ENCODE results near the gene TOP2B.

TOP2B gene

GRCh38 chr3:25687742-25688141 is 23.0 kb upstream of the TOP2B start:
- no peak for DNase-seq (ENCODE audit: low read depth)
- H3K4me3 ChIP-seq (ENCODE audit: low read length), result no peak overlapping the region
- TF ChIP-seq CTCF (IDR thresholded peaks at IDR 0.05; ENCODE audit: insufficient read depth, low read depth, low read length, missing control alignments), result no peak

- no peak overlapping the region for H3K4me3 ChIP-seq (ENCODE audit: low read length)
- no peak for TF ChIP-seq CTCF (IDR thresholded peaks at IDR 0.05; ENCODE audit: insufficient read depth, low read depth, low read length, missing control alignments)
- no peak for DNase-seq (ENCODE audit: low read depth)
Measured at GRCh38 chr3:25686766-25687165, 22.1 kb upstream of the TOP2B start.

- no peak for DNase-seq (ENCODE audit: low read depth)
- no peak overlapping the region for H3K4me3 ChIP-seq (ENCODE audit: low read length)
- no peak for TF ChIP-seq CTCF (IDR thresholded peaks at IDR 0.05; ENCODE audit: insufficient read depth, low read depth, low read length, missing control alignments)
Measured at GRCh38 chr3:25683882-25684281, 19.2 kb upstream of the TOP2B start.

- no peak overlapping the region for H3K4me3 ChIP-seq (ENCODE audit: low read length)
- TF ChIP-seq CTCF (IDR thresholded peaks at IDR 0.05; ENCODE audit: insufficient read depth, low read depth, low read length, missing control alignments), result no peak
- DNase-seq (ENCODE audit: low read depth), result no peak
Measured at GRCh38 chr3:25683410-25683809, 18.7 kb upstream of the TOP2B start.

- DNase-seq (ENCODE audit: low read depth), result no peak
- TF ChIP-seq CTCF (IDR thresholded peaks at IDR 0.05; ENCODE audit: insufficient read depth, low read depth, low read length, missing control alignments), result no peak
- no peak overlapping the region for H3K4me3 ChIP-seq (ENCODE audit: low read length)
Measured at GRCh38 chr3:25679642-25680302, 15.1 kb upstream of the TOP2B start.

GRCh38 chr3:25679166-25679565 is 14.5 kb upstream of the TOP2B start:
- DNase-seq (ENCODE audit: low read depth), result no peak
- TF ChIP-seq CTCF (IDR thresholded peaks at IDR 0.05; ENCODE audit: insufficient read depth, low read depth, low read length, missing control alignments), result no peak
- H3K4me3 ChIP-seq (ENCODE audit: low read length), result no peak overlapping the region

GRCh38 chr3:25678581-25678980 is 13.9 kb upstream of the TOP2B start:
- DNase-seq (ENCODE audit: low read depth), result no peak
- no peak overlapping the region for H3K4me3 ChIP-seq (ENCODE audit: low read length)
- no peak for TF ChIP-seq CTCF (IDR thresholded peaks at IDR 0.05; ENCODE audit: insufficient read depth, low read depth, low read length, missing control alignments)

All from epithelial cell of esophagus (primary cell).